Endothelial cell of hepatic sinusoid (primary cell): ENCODE results near the gene UGT1A8.
"Not testable (repeated sequence)": the region's sequence is repeated elsewhere in the genome, so short reads cannot be mapped to it uniquely, and the experiment has no call there.

Experiments used
- in situ Hi-C: cut with HindIII; loops from 2 replicates; pipeline ENCODE4 v1.10.0; 2017; ENCODE audit warnings: low sequenced_read_pairs

Gene UGT1A8

GRCh38 chr2:233681521-233682099 is 64.2 kb downstream of the UGT1A8 start, which contains the start of gene UGT1A7:
Gene UGT1A7 (plus strand): TSS chr2:233681901. CDS start chr2:233681938, 37 bp downstream.
- in situ Hi-C loops = no loop called here

DNA sequence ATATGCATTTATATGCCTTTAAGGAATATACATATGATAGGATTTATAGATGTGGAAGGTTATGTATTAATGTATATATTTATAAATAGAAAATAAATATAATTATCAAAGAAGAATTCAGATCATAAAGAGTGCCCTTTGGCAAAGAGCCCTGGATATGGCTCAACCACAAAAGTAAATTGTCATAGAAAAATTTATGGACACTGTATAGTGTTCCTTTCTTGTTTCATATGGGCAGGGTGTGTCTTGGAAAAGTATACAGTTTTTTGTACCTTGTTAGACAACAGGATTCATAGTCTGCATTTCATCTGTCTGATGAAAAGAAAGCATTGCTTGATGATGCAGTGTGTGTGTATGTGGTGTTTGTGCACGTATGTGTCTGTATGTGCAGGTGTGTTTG is 67.2 kb downstream of the UGT1A8 start:
- in situ Hi-C loops = no loop called here

DNA sequence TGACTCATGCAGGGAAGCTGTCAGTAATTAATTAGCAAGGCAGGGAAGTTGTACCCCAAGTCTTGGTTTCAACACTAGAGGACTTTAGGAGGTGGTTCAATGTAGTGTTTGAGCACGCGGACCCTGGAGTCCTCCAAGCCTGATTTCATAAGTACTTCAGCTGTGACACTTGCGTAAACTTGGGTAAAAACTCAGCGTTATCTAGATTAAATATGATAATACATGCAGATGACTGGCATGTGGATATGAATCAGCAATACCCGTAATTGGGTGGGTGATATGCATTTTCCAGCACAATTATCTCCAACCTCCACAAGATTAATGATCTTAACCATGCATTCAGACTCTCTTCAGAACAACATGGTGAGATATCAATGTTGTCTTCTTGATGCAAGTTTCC is 69.5 kb downstream of the UGT1A8 start:
- in situ Hi-C loops = no loop called here

GRCh38 chr2:233688341-233688740 is 70.9 kb downstream of the UGT1A8 start:
- in situ Hi-C loops = no loop called here

DNA sequence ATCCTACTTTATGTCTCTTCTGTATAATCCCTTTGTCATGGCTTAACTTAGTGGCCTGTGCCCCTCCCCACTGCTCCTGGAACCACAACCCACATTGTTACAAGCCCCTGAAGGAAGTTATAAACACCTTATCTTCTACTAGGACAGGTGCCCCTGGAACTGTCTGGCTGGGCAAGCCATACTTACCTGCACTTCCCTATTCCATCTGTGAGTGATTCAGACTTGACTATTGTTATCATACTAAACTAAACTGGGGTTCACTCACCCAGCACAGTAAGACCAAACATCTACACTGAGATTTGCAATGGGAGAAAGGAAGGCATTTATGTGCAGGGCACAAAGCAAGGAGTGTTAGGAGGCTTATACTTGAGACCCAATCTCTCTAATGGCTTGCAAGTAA is 71.6 kb downstream of the UGT1A8 start:
- in situ Hi-C loops = no loop called here

DNA sequence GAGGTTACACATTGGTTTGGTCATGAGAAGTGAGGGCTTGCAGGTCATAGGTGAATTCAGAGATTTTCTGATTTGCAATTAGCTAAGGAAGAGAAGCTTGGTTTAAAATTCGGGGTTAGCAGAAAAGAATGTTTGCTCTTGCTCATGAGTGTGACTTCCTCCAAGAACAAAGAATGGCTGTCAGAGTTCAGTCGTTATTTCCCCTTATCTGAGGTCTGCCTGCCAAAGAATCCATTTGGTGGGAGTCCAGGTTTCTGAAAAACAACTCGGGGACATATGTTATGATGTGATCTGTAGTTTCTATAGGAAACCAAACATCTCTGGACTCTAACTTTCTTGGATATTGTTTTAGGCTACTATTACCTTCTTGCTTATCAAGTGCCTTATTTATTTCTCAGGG is 72.1 kb downstream of the UGT1A8 start:
- in situ Hi-C loops = no loop called here

GRCh38 chr2:233690444-233690843 is 73.0 kb downstream of the UGT1A8 start:
- in situ Hi-C loops = no loop called here

- in situ Hi-C loops = no loop called here
Measured at GRCh38 chr2:233691443-233692433, 74.3 kb downstream of the UGT1A8 start.

GRCh38 chr2:233692648-233693047 is 75.2 kb downstream of the UGT1A8 start, which contains the start of gene UGT1A6:
Gene UGT1A6 (plus strand): TSS chr2:233692890. CDS start chr2:233693005, 115 bp downstream.
- in situ Hi-C loops = no loop called here

DNA sequence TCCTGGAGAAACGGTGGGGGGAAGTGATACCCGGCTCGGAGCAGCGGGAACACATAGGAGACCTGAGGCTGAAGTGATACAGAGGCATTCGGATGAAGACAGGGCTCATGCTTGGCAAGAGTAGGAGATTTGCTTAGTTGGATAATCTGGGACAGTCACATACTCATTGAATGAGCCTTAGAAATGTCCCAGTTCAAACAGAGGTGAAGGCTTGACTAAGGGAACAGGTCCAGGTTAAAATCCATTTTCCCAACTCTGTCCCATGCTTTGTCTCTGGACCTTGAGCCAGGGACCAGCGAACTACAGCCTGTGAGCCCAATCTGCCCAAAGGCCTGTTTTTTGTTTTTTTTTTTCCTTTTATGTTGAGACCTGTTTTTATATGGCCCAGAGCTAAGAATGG is 76.5 kb downstream of the UGT1A8 start:
- in situ Hi-C loops = no loop called here

DNA sequence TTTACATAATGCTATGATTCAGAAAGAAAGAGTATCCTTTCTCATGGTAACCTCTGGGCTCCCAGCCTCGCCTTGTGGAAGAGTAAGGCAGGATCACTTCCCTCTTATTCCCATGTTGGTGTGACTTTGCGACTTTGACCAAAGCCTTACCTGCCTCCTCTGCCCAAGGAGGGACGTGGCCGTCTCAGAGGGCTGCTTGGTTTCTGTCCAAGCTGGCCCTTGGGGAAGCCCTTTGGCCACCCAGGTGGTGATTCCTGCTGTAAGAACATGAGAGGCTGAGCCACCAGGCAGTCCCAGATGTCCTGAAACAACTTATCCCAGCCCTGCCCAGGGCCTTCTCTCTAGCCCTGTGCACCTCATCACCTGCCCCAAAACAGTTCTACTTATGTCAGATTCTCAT is 81.3 kb downstream of the UGT1A8 start:
- in situ Hi-C loops = no loop called here

DNA sequence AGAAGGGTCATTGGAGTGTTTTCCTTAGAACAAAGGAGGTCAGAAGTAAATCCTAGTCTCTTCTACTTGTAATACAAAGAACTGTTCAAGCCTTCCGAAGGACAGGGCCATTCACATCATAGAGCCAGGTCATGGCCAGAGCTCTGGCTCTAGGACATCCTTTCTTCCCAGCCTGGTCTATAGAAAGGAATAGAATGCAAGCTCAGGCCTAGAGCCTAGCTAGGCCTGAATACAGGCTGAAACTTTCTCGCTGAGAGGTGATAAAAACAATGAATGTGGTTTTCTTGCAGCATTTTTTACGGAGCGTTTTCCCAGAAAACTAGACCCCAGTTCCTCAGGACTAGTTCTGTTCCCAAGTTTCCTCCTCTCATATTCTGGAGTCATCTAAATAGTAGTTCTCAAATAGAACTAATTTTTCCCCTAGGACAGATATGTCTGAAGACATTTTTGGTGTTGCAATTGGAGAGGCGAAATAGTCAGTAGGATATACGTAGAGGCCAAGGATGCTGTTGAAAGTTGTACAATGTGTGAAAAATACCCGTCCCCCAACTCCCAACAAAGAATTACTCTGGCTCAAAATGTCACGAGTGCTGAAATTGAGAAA is 82.1 kb downstream of the UGT1A8 start:
- in situ Hi-C loops = no loop called here

- in situ Hi-C loops = no loop called here
Measured at GRCh38 chr2:233700028-233700635, 82.7 kb downstream of the UGT1A8 start.

DNA sequence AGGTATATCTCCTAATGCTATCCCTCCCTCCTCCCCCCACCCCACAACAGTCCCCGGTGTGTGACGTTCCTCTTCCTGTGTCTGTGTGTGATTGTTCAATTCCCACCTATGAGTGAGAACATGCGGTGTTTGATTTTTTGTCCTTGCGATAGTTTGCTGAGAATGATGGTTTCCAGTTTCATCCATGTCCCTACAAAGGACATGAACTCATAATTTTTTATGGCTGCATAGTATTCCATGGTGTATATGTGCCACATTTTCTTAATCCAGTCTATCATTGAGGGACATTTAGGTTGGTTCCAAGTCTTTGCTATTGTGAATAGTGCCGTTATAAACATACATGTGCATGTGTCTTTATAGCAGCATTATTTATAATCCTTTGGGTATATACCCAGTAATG is 83.4 kb downstream of the UGT1A8 start:
- in situ Hi-C loops = not testable (repeated sequence)

GRCh38 chr2:233702238-233702637 is 84.8 kb downstream of the UGT1A8 start:
- in situ Hi-C loops = no loop called here

GRCh38 chr2:233705911-233706506 is 88.6 kb downstream of the UGT1A8 start:
- in situ Hi-C loops = no loop called here

GRCh38 chr2:233706720-233707119 is 89.3 kb downstream of the UGT1A8 start:
- in situ Hi-C loops = no loop called here

GRCh38 chr2:233707940-233708644 is 90.7 kb downstream of the UGT1A8 start:
- in situ Hi-C loops = no loop called here

- in situ Hi-C loops = no loop called here
Measured at GRCh38 chr2:233708942-233709341, 91.5 kb downstream of the UGT1A8 start.

DNA sequence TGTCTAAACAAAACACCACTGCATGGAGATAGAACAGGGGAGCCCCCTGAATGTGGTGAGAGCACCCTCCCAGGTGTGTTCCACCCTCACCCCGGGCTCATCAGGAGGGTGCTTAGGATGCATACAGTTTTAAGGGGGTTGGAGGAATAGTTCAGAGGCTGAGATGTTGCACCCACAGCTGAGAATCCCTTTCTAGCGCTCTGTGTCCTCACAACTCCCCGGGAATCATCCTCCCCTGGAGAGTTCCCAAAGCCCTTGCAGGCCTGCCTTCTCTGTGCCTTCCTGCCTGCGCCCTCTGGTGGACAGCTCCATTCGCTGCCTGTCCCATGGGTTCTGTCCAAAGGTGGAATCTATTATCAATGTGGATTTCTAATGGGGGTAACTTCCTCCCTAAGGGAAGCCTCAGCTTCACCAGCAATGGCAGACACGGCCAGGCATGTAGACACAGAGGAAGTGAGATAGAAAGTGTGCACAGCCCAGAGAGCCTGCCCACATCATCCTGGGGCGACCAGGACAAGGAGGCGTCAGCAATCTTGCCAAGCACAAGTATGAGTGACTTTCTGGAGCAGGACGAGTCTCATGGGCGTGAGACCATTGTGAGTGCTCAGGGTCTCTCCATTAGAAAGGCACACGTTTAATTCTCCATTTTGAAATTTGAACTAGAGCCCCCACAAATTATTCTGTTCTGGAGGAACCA is 94.0 kb downstream of the UGT1A8 start:
- in situ Hi-C loops = no loop called here
